ENCODE measurements around the gene ADRB1.

The ADRB1 gene

GRCh38 chr10:114078346-114078745 is 34.7 kb downstream of the ADRB1 start:
- no peak overlapping the region for H3K23ac ChIP-seq (ENCODE audit: low read depth, low read length, poor library complexity)
- no peaks in the 10 kb centered on the region for H3K36me3 ChIP-seq (replicated peaks in 1 of 2; ENCODE audit: control insufficient read depth in 2 of 2, insufficient read depth in 2 of 2, low read length in 2 of 2)
- H3K27ac ChIP-seq (replicated peaks; ENCODE audit: low read length), result no peak overlapping the region
- no peak overlapping the region for H2AK5ac ChIP-seq (ENCODE audit: low read depth, low read length)
- H3K9me3 ChIP-seq (replicated peaks in 1 of 2; ENCODE audit: control insufficient read depth in 2 of 2, insufficient read depth in 1 of 2, low read depth in 1 of 2, low read length in 2 of 2), result no peaks in the 10 kb centered on the region
- no peaks in the 10 kb centered on the region for H3K79me1 ChIP-seq (ENCODE audit: low read depth, low read length)
- H3K27me3 ChIP-seq (ENCODE audit: control insufficient read depth in 3 of 3, insufficient read depth in 3 of 3, low read depth in 1 of 3, low read length in 3 of 3), result peaks cover 0 to 3% (median 0%) of the 10 kb centered on the region in 3 experiments
- no peak overlapping the region for H3K9ac ChIP-seq (ENCODE audit: low read depth, low read length, poor library complexity)
- DNase-seq (ENCODE audit: low spot score), result no peak
- H3K4me2 ChIP-seq (ENCODE audit: insufficient read depth, low read length, poor library complexity, severe bottlenecking), result no peak overlapping the region
- no CpG with 5 or more reads among the region's 6 CpGs for WGBS, 2 donors (ENCODE audit: extremely low coverage in 2 of 2, insufficient read length in 2 of 2, insufficient replicate concordance in 1 of 2)
- H2BK12ac ChIP-seq (ENCODE audit: low read length), result no peak overlapping the region
- H2BK15ac ChIP-seq (ENCODE audit: low read length), result no peak overlapping the region
- H3K18ac ChIP-seq (ENCODE audit: low read length), result no peak overlapping the region
- no peak overlapping the region for H2BK5ac ChIP-seq (ENCODE audit: low read length)
- no peak overlapping the region for H3K4ac ChIP-seq (ENCODE audit: low read length)
- H3K4me1 ChIP-seq (ENCODE audit: control insufficient read depth in 2 of 2, insufficient read depth in 1 of 2, low read depth in 1 of 2, low read length in 2 of 2), result peaks cover 3 to 5% of the 10 kb centered on the region in 2 donors
- H2AFZ ChIP-seq (ENCODE audit: low read length), result no peak overlapping the region
- H2BK120ac ChIP-seq (ENCODE audit: low read depth, low read length), result no peak overlapping the region
- no peak overlapping the region for H4K8ac ChIP-seq (ENCODE audit: low read depth, low read length)
- H3K4me3 ChIP-seq (ENCODE audit: low read length in 2 of 2), result no peak overlapping the region
- no peak overlapping the region for H4K91ac ChIP-seq (ENCODE audit: low read depth, low read length, poor library complexity)
- H3K14ac ChIP-seq (ENCODE audit: low read length), result no peak overlapping the region

DNA sequence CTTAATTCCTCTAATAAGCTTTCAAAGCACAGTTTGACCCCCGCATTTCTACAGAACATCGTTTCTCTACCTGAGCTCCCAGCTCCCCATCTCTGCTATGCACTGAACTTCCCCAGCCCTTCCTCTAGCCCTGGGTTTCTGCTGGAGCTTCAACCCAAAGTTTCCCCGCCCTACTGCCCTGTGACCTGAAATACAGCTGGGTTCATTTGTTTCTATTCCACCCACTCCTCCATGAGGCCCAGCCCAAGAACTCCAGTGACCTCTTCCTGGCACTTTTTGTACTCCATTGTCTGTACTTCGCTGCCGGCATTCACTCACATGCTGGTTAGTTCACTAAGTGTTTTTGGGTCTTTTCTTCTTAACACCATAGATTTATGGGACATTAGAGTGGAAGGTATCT is 35.8 kb downstream of the ADRB1 start:
- no peak overlapping the region for H2AFZ ChIP-seq (ENCODE audit: low read length)
- H2BK120ac ChIP-seq (ENCODE audit: low read depth, low read length), result no peak overlapping the region
- H3K36me3 ChIP-seq (replicated peaks in 1 of 2; ENCODE audit: control insufficient read depth in 2 of 2, insufficient read depth in 2 of 2, low read length in 2 of 2), result no peaks in the 10 kb centered on the region
- no peak overlapping the region for H3K4me2 ChIP-seq (ENCODE audit: insufficient read depth, low read length, poor library complexity, severe bottlenecking)
- H4K91ac ChIP-seq (ENCODE audit: low read depth, low read length, poor library complexity), result no peak overlapping the region
- no peak overlapping the region for H2BK15ac ChIP-seq (ENCODE audit: low read length)
- DNase-seq (ENCODE audit: low spot score), result no peak
- no peaks in the 10 kb centered on the region for H3K79me1 ChIP-seq (ENCODE audit: low read depth, low read length)
- no peaks in the 10 kb centered on the region for H3K9me3 ChIP-seq (replicated peaks in 1 of 2; ENCODE audit: control insufficient read depth in 2 of 2, insufficient read depth in 1 of 2, low read depth in 1 of 2, low read length in 2 of 2)
- no peak overlapping the region for H3K9ac ChIP-seq (ENCODE audit: low read depth, low read length, poor library complexity)
- H3K4me1 ChIP-seq (ENCODE audit: control insufficient read depth in 2 of 2, insufficient read depth in 1 of 2, low read depth in 1 of 2, low read length in 2 of 2), result peaks cover 3 to 5% of the 10 kb centered on the region in 2 donors
- no peak overlapping the region for H3K18ac ChIP-seq (ENCODE audit: low read length)
- no peak overlapping the region for H3K27ac ChIP-seq (replicated peaks; ENCODE audit: low read length)
- no peak overlapping the region for H3K14ac ChIP-seq (ENCODE audit: low read length)
- H3K4me3 ChIP-seq (ENCODE audit: low read length in 2 of 2), result no peak overlapping the region
- H3K4ac ChIP-seq (ENCODE audit: low read length), result no peak overlapping the region
- H4K8ac ChIP-seq (ENCODE audit: low read depth, low read length), result no peak overlapping the region
- H3K27me3 ChIP-seq (ENCODE audit: control insufficient read depth in 3 of 3, insufficient read depth in 3 of 3, low read depth in 1 of 3, low read length in 3 of 3), result peaks cover 0 to 3% (median 0%) of the 10 kb centered on the region in 3 experiments
- no peak overlapping the region for H3K23ac ChIP-seq (ENCODE audit: low read depth, low read length, poor library complexity)
- no peak overlapping the region for H2AK5ac ChIP-seq (ENCODE audit: low read depth, low read length)
- H2BK12ac ChIP-seq (ENCODE audit: low read length), result no peak overlapping the region
- no CpG with 5 or more reads among the region's 5 CpGs for WGBS, 2 donors (ENCODE audit: extremely low coverage in 2 of 2, insufficient read length in 2 of 2, insufficient replicate concordance in 1 of 2)
- no peak overlapping the region for H2BK5ac ChIP-seq (ENCODE audit: low read length)

GRCh38 chr10:114081911-114082583 is 38.4 kb downstream of the ADRB1 start:
- H4K91ac ChIP-seq (ENCODE audit: low read depth, low read length, poor library complexity), result no peak overlapping the region
- H4K8ac ChIP-seq (ENCODE audit: low read depth, low read length), result no peak overlapping the region
- no peaks in the 10 kb centered on the region for H3K36me3 ChIP-seq (replicated peaks in 1 of 2; ENCODE audit: control insufficient read depth in 2 of 2, insufficient read depth in 2 of 2, low read length in 2 of 2)
- no peak overlapping the region for H3K18ac ChIP-seq (ENCODE audit: low read length)
- H3K27ac ChIP-seq (replicated peaks; ENCODE audit: low read length), result no peak overlapping the region
- no peak overlapping the region for H2BK12ac ChIP-seq (ENCODE audit: low read length)
- no peak overlapping the region for H3K14ac ChIP-seq (ENCODE audit: low read length)
- H2AFZ ChIP-seq (ENCODE audit: low read length), result no peak overlapping the region
- H3K79me1 ChIP-seq (ENCODE audit: low read depth, low read length), result no peaks in the 10 kb centered on the region
- H2BK15ac ChIP-seq (ENCODE audit: low read length), result no peak overlapping the region
- H3K4me3 ChIP-seq (ENCODE audit: low read length in 2 of 2), result no peak overlapping the region
- H3K4me1 ChIP-seq (ENCODE audit: control insufficient read depth in 2 of 2, insufficient read depth in 1 of 2, low read depth in 1 of 2, low read length in 2 of 2), result peaks cover 3 to 5% of the 10 kb centered on the region in 2 donors
- H3K4ac ChIP-seq (ENCODE audit: low read length), result no peak overlapping the region
- DNase-seq (ENCODE audit: low spot score), result no peak
- no peaks in the 10 kb centered on the region for H3K9me3 ChIP-seq (replicated peaks in 1 of 2; ENCODE audit: control insufficient read depth in 2 of 2, insufficient read depth in 1 of 2, low read depth in 1 of 2, low read length in 2 of 2)
- H3K23ac ChIP-seq (ENCODE audit: low read depth, low read length, poor library complexity), result no peak overlapping the region
- H2BK5ac ChIP-seq (ENCODE audit: low read length), result no peak overlapping the region
- H3K4me2 ChIP-seq (ENCODE audit: insufficient read depth, low read length, poor library complexity, severe bottlenecking), result no peak overlapping the region
- H2AK5ac ChIP-seq (ENCODE audit: low read depth, low read length), result no peak overlapping the region
- no peaks in the 10 kb centered on the region for H3K27me3 ChIP-seq (ENCODE audit: control insufficient read depth in 3 of 3, insufficient read depth in 3 of 3, low read depth in 1 of 3, low read length in 3 of 3)
- H3K9ac ChIP-seq (ENCODE audit: low read depth, low read length, poor library complexity), result no peak overlapping the region
- no peak overlapping the region for H2BK120ac ChIP-seq (ENCODE audit: low read depth, low read length)
- WGBS, 2 donors (ENCODE audit: extremely low coverage in 2 of 2, insufficient read length in 2 of 2, insufficient replicate concordance in 1 of 2), result no CpG with 5 or more reads among the region's 8 CpGs

DNA sequence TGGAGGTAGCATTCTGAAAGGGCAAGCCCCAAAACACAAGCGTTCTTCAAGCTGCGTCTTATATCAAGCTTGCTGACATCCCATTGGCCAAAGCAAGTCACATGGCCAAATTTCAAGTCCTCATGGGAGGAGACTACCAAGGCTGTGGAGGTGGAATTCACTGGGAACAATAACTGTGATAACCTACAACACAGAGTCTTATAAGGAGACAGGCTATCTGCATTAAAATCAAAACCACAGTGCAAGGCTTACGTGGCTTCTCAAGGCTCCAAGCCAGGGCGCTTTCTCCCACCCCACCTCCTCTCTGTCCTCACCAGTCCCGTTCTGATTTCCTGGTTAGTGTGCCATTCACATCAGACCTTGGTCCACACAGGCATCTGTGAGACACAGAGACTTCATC is 39.4 kb downstream of the ADRB1 start:
- Histone ChIP-seq H3K23ac (ENCODE audit: low read depth, low read length, poor library complexity) (no peak overlapping the region), H2BK5ac (ENCODE audit: low read length) (no peak overlapping the region), H3K27ac (replicated peaks; ENCODE audit: low read length) (no peak overlapping the region), H2BK120ac (ENCODE audit: low read depth, low read length) (no peak overlapping the region), H3K18ac (ENCODE audit: low read length) (no peak overlapping the region), H3K4me2 (ENCODE audit: insufficient read depth, low read length, poor library complexity, severe bottlenecking) (no peak overlapping the region), H2BK15ac (ENCODE audit: low read length) (no peak overlapping the region), H4K91ac (ENCODE audit: low read depth, low read length, poor library complexity) (no peak overlapping the region), H3K4me1 (ENCODE audit: control insufficient read depth in 2 of 2, insufficient read depth in 1 of 2, low read depth in 1 of 2, low read length in 2 of 2) (peaks cover 3 to 5% of the 10 kb centered on the region in 2 donors), H3K79me1 (ENCODE audit: low read depth, low read length) (no peaks in the 10 kb centered on the region), H3K27me3 (ENCODE audit: control insufficient read depth in 3 of 3, insufficient read depth in 3 of 3, low read depth in 1 of 3, low read length in 3 of 3) (no peaks in the 10 kb centered on the region), H2BK12ac (ENCODE audit: low read length) (no peak overlapping the region), H3K4me3 (ENCODE audit: low read length in 2 of 2) (no peak overlapping the region), H3K14ac (ENCODE audit: low read length) (no peak overlapping the region), H2AK5ac (ENCODE audit: low read depth, low read length) (no peak overlapping the region), H4K8ac (ENCODE audit: low read depth, low read length) (no peak overlapping the region), H3K36me3 (replicated peaks in 1 of 2; ENCODE audit: control insufficient read depth in 2 of 2, insufficient read depth in 2 of 2, low read length in 2 of 2) (no peaks in the 10 kb centered on the region), H3K9ac (ENCODE audit: low read depth, low read length, poor library complexity) (no peak overlapping the region), H2AFZ (ENCODE audit: low read length) (no peak overlapping the region), H3K4ac (ENCODE audit: low read length) (no peak overlapping the region), H3K9me3 (replicated peaks in 1 of 2; ENCODE audit: control insufficient read depth in 2 of 2, insufficient read depth in 1 of 2, low read depth in 1 of 2, low read length in 2 of 2) (no peaks in the 10 kb centered on the region)
- DNase-seq (ENCODE audit: low spot score), result no peak
- no CpG with 5 or more reads among the region's 5 CpGs for WGBS, 2 donors (ENCODE audit: extremely low coverage in 2 of 2, insufficient read length in 2 of 2, insufficient replicate concordance in 1 of 2)

Measured in neuronal stem cell (in vitro differentiated cells).